Measurements from ENCODE around the gene PLCH1. TPM values are rescaled to one million over a fixed set of nuclear protein-coding genes. Genes with fewer than 3 reads are reported as not detected.
"Not testable (repeated sequence)": the region's sequence is repeated elsewhere in the genome, so short reads cannot be mapped to it uniquely, and the experiment has no call there.

PLCH1 gene
- total RNA-seq, 1 donor from 2014 or later, result 7.6 TPM

DNA sequence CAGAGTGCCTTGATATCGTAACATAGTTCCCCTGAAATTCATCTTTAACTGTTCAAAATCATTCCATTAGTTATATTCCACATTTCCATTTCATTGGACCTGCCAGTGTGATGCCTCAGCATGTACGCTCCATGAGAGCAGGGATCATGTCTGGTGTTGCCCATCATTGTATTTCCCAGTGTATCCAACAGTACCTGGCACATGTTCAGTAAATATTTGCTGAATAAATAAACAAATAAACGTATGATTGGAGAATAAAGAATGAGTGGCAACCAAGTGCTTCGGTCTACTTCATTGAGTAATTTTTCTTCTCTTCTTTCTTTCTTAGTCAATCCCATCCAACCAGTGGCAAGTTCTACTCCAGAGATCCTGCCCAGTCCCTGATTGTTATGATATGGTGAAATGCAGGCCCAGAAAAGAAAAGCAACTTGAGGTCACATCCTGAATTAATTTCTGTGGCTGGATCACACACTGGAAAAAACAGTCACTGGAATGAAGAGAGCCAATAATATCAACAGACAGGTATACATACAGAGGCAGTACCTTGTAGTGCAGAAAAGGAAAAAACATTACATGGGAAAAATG lies 101.2 kb downstream of the PLCH1 start:
- Mint-ChIP-seq H3K27me3 (no peaks in the 10 kb centered on the region), H3K27ac (no peak overlapping the region), H3K4me3 (no peak overlapping the region), H3K36me3 (no peaks in the 10 kb centered on the region), H3K9me3 (no peaks in the 10 kb centered on the region), H3K4me1 (ENCODE audit: unreplicated experiment) (peaks cover 10% of the 10 kb centered on the region)
- DNase-seq (ENCODE audit: extremely low spot score, unreplicated experiment), result no peak
- TF ChIP-seq CTCF (conservative IDR thresholded peaks at IDR 0.05), result no peak

GRCh38 chr3:155641956-155642355 lies 102.9 kb downstream of the PLCH1 start:
- Mint-ChIP-seq H3K27ac (no peak overlapping the region), H3K4me3 (no peak overlapping the region), H3K36me3 (no peaks in the 10 kb centered on the region), H3K9me3 (no peaks in the 10 kb centered on the region), H3K27me3 (no peaks in the 10 kb centered on the region), H3K4me1 (ENCODE audit: unreplicated experiment) (no peaks in the 10 kb centered on the region)
- no peak for TF ChIP-seq CTCF (conservative IDR thresholded peaks at IDR 0.05)
- DNase-seq (ENCODE audit: extremely low spot score, unreplicated experiment), result no peak

- no peaks in the 10 kb centered on the region for H3K4me1 Mint-ChIP-seq (ENCODE audit: unreplicated experiment)
- no peaks in the 10 kb centered on the region for H3K9me3 Mint-ChIP-seq
- no peak overlapping the region for H3K4me3 Mint-ChIP-seq
- H3K27me3 Mint-ChIP-seq, result no peaks in the 10 kb centered on the region
- no peak for DNase-seq (ENCODE audit: extremely low spot score, unreplicated experiment)
- TF ChIP-seq CTCF (conservative IDR thresholded peaks at IDR 0.05), result no peak
- H3K27ac Mint-ChIP-seq, result no peak overlapping the region
- no peaks in the 10 kb centered on the region for H3K36me3 Mint-ChIP-seq
Measured at GRCh38 chr3:155640098-155640497, 104.8 kb downstream of the PLCH1 start.

GRCh38 chr3:155639462-155640055 lies 105.3 kb downstream of the PLCH1 start:
- H3K27ac Mint-ChIP-seq, result no peak overlapping the region
- DNase-seq (ENCODE audit: extremely low spot score, unreplicated experiment), result no peak
- no peaks in the 10 kb centered on the region for H3K4me1 Mint-ChIP-seq (ENCODE audit: unreplicated experiment)
- TF ChIP-seq CTCF (conservative IDR thresholded peaks at IDR 0.05), result no peak
- H3K27me3 Mint-ChIP-seq, result no peaks in the 10 kb centered on the region
- no peak overlapping the region for H3K4me3 Mint-ChIP-seq
- H3K36me3 Mint-ChIP-seq, result no peaks in the 10 kb centered on the region
- no peaks in the 10 kb centered on the region for H3K9me3 Mint-ChIP-seq

- H3K4me1 Mint-ChIP-seq (ENCODE audit: unreplicated experiment); H3K9me3 Mint-ChIP-seq; H3K27ac Mint-ChIP-seq; H3K4me3 Mint-ChIP-seq; DNase-seq (ENCODE audit: extremely low spot score, unreplicated experiment); H3K36me3 Mint-ChIP-seq; H3K27me3 Mint-ChIP-seq: not testable (repeated sequence)
Measured at GRCh38 chr3:155638461-155638860, 106.4 kb downstream of the PLCH1 start.

DNA sequence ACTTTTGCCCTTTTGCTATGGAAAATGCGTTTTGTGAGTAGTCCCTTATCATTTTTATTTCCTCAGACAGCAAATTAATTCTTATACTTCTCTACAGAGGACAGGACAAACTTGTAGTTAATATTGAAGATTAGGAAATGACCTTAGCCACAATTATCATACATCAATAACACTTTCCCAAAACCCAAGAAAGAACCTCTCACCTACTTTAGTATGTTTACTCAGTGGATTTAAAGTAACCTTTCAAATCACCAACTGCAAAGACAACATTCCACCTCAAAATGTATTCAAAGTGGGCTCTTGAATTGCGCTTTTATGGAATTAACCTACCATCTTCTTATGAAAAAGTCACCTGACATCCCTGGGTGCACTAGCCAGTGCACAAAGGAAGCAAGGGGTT lies 107.3 kb downstream of the PLCH1 start:
- no peak overlapping the region for H3K4me3 Mint-ChIP-seq
- no peaks in the 10 kb centered on the region for H3K4me1 Mint-ChIP-seq (ENCODE audit: unreplicated experiment)
- no peaks in the 10 kb centered on the region for H3K9me3 Mint-ChIP-seq
- no peaks in the 10 kb centered on the region for H3K36me3 Mint-ChIP-seq
- no peak overlapping the region for H3K27ac Mint-ChIP-seq
- H3K27me3 Mint-ChIP-seq, result no peaks in the 10 kb centered on the region
- no peak for TF ChIP-seq CTCF (conservative IDR thresholded peaks at IDR 0.05)
- no peak for DNase-seq (ENCODE audit: extremely low spot score, unreplicated experiment)
